IPS DF 6.9 (cell line): ENCODE data around the gene XPR1.

Experiments
- DNase-seq: peaks from one replicate; pipeline ENCODE4 v3.0.0-alpha.2; 2013; ENCODE audit warnings: low read depth, low spot score
- H3K27ac ChIP-seq: one replicate; pipeline ENCODE4 v1.5.1; 2013; ENCODE audit warnings: low read length, control low read depth
- H3K27me3 ChIP-seq: 2 replicates; pipeline ENCODE4 v1.6.1; 2013; ENCODE audit warnings: mild to moderate bottlenecking, low read length; ENCODE audit not compliant: control insufficient read depth, insufficient read depth
- H3K36me3 ChIP-seq: 2 replicates; pipeline ENCODE4 v1.6.1; 2013; ENCODE audit warnings: low read length; ENCODE audit not compliant: control insufficient read depth, insufficient read depth
- H3K4me1 ChIP-seq: 2 replicates; pipeline ENCODE4 v1.6.1; 2013; ENCODE audit warnings: low read length; ENCODE audit not compliant: control insufficient read depth, insufficient read depth
- H3K4me3 ChIP-seq: 2 replicates; pipeline ENCODE4 v1.5.1; 2013; ENCODE audit warnings: mild to moderate bottlenecking, low read length
- H3K9me3 ChIP-seq: 2 replicates; pipeline ENCODE4 v1.6.1; 2013; ENCODE audit warnings: low read length, inconsistent platforms; ENCODE audit not compliant: control insufficient read depth, insufficient read depth
- WGBS: extraction: QIAGEN DNeasy Blood & Tissue Kit; methylation state at CpG from one replicate; pipeline ENCODE4 v1.1.7; 2013; ENCODE audit warnings: mixed read lengths, missing lambda C conversion rate; ENCODE audit not compliant: insufficient read length, insufficient coverage; 5-methylcytosine and 5-hydroxymethylcytosine counted together

The XPR1 gene

DNA sequence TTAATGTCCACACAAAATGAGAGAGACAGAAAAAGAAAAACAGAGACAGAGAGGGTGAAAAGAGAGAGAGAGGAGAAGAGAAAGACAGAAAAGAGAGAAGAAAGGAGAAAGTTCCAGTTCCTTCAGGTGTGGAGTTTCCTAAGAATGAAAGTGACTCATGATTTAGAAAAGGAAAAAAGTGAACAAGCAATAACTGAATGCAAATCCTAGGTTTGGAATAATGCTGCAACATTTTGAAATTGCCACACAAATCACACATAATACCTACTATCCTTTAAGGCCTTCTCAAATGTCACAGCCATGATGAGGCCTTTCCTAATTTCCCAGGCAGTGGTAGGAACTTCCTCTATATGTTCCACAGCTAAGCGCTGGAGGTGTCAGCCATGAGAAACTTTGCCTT lies 31.5 kb upstream of the XPR1 start:
- Histone ChIP-seq H3K9me3 (no peaks in the 10 kb centered on the region), H3K4me3 (no peak overlapping the region), H3K27ac (no peak overlapping the region), H3K36me3 (no peaks in the 10 kb centered on the region), H3K27me3 (no peaks in the 10 kb centered on the region), H3K4me1 (no peaks in the 10 kb centered on the region)
- WGBS = no CpG with 5 or more reads among the region's 1 CpG
- DNase-seq = no peak

GRCh38 chr1:180601512-180601911 lies 30.3 kb upstream of the XPR1 start:
- H3K27ac ChIP-seq = no peak overlapping the region
- no peaks in the 10 kb centered on the region for H3K4me1 ChIP-seq
- no peak for DNase-seq
- no peaks in the 10 kb centered on the region for H3K27me3 ChIP-seq
- no CpG with 5 or more reads among the region's 1 CpG for WGBS
- no peaks in the 10 kb centered on the region for H3K9me3 ChIP-seq
- H3K36me3 ChIP-seq = no peaks in the 10 kb centered on the region
- no peak overlapping the region for H3K4me3 ChIP-seq

DNA sequence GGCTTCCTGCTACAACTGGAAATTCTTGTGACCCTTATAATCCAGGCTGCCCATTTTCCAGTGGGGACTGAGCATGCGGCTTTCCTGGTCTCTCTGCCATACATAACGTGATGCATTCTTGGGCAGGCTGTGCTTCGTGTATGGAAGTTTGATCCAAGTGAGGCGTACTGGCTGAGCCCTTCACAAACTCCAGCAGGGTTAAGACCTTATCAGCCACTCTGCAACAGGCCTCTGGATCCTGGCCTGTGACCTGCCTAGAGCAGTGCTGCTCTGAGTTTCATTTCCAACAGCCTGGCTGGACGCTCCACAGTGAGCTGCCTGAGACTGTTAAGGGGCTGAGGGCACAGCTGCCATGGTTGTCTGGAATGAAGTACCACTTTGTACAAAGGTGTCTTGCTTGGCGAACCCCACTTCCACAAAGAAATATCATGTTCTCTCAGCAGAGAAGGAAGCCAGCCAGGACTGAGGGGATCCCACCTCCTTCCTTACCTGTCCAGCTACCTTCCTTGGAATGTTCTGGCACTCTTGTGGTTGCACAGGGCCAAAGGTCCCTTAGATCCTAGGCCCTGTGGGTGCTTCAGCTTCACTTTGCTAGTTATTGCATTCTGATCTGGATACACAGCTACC lies 28.5 kb upstream of the XPR1 start:
- Histone ChIP-seq H3K27me3 (no peaks in the 10 kb centered on the region), H3K4me1 (no peaks in the 10 kb centered on the region), H3K27ac (no peak overlapping the region), H3K4me3 (no peak overlapping the region), H3K9me3 (no peaks in the 10 kb centered on the region), H3K36me3 (no peaks in the 10 kb centered on the region)
- no CpG with 5 or more reads among the region's 6 CpGs for WGBS
- DNase-seq = no peak

- Histone ChIP-seq H3K9me3 (no peaks in the 10 kb centered on the region), H3K36me3 (no peaks in the 10 kb centered on the region), H3K27me3 (no peaks in the 10 kb centered on the region), H3K27ac (no peak overlapping the region), H3K4me3 (no peak overlapping the region), H3K4me1 (no peaks in the 10 kb centered on the region)
- no CpG with 5 or more reads among the region's 2 CpGs for WGBS
- DNase-seq = no peak
Measured at GRCh38 chr1:180603850-180604226, 28.0 kb upstream of the XPR1 start.

DNA sequence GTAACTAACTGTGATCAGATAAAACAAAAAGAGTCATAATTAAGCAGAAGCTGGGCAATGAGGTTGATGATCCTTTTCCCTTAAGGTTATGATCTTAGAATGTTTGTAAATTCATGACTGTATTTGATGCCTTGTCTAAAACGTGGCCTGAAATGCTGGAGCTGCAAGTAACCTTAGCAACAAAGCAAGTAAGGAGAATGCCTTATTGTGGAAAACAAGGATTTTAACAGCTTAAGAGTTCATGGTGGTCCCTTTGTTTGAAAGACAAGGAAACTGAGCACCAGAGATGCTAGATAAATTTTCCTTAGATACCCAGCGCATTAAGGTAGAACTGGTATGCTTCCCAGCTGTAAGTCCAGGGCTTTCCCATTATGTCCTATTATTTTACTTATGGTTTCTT lies 25.7 kb upstream of the XPR1 start:
- DNase-seq = no peak
- H3K9me3 ChIP-seq = no peaks in the 10 kb centered on the region

DNA sequence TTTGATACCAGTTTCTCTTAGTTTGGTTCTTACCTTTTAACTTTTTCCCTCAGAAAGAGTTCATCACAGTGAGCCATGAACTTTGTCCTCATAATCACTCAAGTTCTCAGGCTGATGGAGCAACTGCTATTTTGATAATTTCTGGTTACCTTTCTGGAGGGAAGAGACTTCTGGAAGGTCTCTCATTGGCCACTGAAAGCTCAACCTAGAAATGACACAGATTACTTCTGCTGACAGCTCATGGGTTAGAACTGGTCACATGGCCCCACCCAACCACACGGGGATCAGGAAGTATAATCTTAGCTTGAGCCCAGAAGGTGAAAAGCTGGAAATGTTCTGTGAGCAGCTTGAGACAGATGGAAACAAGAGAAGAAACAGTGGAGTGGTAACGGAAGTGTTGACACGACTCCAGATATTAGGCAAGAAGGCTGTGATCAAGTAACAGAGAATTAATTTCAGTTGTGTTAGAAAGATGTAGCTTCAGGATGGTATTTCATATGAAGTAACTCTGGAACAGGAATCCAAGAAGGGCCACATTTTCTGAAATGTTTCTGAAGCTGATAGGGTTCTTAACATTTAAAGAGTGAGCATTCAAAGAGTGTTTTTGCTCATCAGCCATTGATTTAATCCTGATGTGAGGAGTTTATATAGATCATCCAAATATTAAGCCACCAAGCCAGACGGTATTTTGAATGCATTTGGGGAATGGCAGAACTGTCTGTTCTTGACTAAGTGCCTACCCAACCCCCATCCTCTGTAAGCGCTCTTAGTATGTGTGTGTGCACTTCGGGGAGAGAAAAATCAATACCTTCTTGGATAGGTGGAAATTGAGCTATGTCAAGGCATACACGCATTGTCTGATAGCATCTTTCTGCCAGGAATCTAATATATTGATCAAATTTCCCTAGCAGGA lies 21.9 kb upstream of the XPR1 start:
- no peaks in the 10 kb centered on the region for H3K27me3 ChIP-seq
- H3K36me3 ChIP-seq = no peaks in the 10 kb centered on the region
- no peak overlapping the region for H3K4me3 ChIP-seq
- H3K9me3 ChIP-seq = no peaks in the 10 kb centered on the region
- H3K4me1 ChIP-seq = no peaks in the 10 kb centered on the region
- H3K27ac ChIP-seq = no peak overlapping the region
- no peak for DNase-seq
- no CpG with 5 or more reads among the region's 7 CpGs for WGBS

More for the DNA sequence above, 25.7 kb upstream of the XPR1 start:
- no peak overlapping the region for H3K27ac ChIP-seq
- H3K27me3 ChIP-seq = no peaks in the 10 kb centered on the region
- no CpG with 5 or more reads among the region's 2 CpGs for WGBS
- no peaks in the 10 kb centered on the region for H3K36me3 ChIP-seq
- no peaks in the 10 kb centered on the region for H3K4me1 ChIP-seq
- no peak overlapping the region for H3K4me3 ChIP-seq

GRCh38 chr1:180610556-180611015 lies 21.2 kb upstream of the XPR1 start:
- no peaks in the 10 kb centered on the region for H3K36me3 ChIP-seq
- no peaks in the 10 kb centered on the region for H3K27me3 ChIP-seq
- no peak overlapping the region for H3K4me3 ChIP-seq
- no peak for DNase-seq
- no peaks in the 10 kb centered on the region for H3K4me1 ChIP-seq
- no peak overlapping the region for H3K27ac ChIP-seq
- no peaks in the 10 kb centered on the region for H3K9me3 ChIP-seq
- no CpG with 5 or more reads among the region's 3 CpGs for WGBS

GRCh38 chr1:180611016-180611930 lies 20.5 kb upstream of the XPR1 start:
- no peak for DNase-seq
- H3K36me3 ChIP-seq = no peaks in the 10 kb centered on the region
- WGBS = no CpG with 5 or more reads among the region's 9 CpGs
- no peak overlapping the region for H3K4me3 ChIP-seq
- no peaks in the 10 kb centered on the region for H3K9me3 ChIP-seq
- H3K27me3 ChIP-seq = no peaks in the 10 kb centered on the region
- no peak overlapping the region for H3K27ac ChIP-seq
- no peaks in the 10 kb centered on the region for H3K4me1 ChIP-seq

DNA sequence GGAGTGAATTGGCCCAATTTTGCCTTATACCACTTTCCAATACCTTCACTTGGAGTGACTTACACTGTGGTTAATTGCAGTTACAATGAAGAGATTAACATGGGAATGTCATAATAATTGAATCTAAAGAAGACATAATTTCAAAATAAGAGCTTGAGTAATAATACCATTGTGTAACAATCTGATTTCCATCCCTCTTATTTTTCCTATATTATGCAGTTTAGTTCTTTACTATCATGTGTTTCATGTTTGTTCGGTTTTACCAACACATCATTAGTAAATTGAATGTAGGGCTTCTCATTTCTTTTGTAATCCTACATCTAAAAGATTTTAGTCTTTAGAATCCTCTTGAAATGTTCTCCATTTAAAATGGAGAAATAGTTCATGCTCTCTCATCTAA lies 19.2 kb upstream of the XPR1 start:
- Histone ChIP-seq H3K4me1 (no peaks in the 10 kb centered on the region), H3K36me3 (no peaks in the 10 kb centered on the region), H3K9me3 (no peaks in the 10 kb centered on the region), H3K4me3 (no peak overlapping the region), H3K27me3 (no peaks in the 10 kb centered on the region), H3K27ac (no peak overlapping the region)
- no CpG with 5 or more reads among the region's 1 CpG for WGBS
- DNase-seq = no peak

GRCh38 chr1:180614730-180615129 lies 17.1 kb upstream of the XPR1 start:
- no CpG with 5 or more reads among the region's 5 CpGs for WGBS
- Histone ChIP-seq H3K27ac (no peak overlapping the region), H3K27me3 (no peaks in the 10 kb centered on the region), H3K9me3 (no peaks in the 10 kb centered on the region), H3K4me3 (no peak overlapping the region), H3K4me1 (no peaks in the 10 kb centered on the region), H3K36me3 (no peaks in the 10 kb centered on the region)
- DNase-seq = no peak
